Retinal pigment epithelial cell (primary cell): ENCODE data around the gene BMI1.
A peak's percentile ranks its signal among the peaks of the same experiment; 100 is the strongest.

ENCODE experiments used
- DNase-seq: peaks from one replicate; pipeline ENCODE4 v3.0.0-alpha.2; 2010; ENCODE audit warnings: low read depth
- H3K4me3 ChIP-seq: 2 replicates; pipeline ENCODE4 v1.5.1; 2011; ENCODE audit warnings: mild to moderate bottlenecking, low read length, control low read depth, moderate library complexity
- CTCF ChIP-seq: conservative IDR thresholded peaks from 2 replicates; pipeline ENCODE4 v1.5.1; 2011; ENCODE audit warnings: low read depth, low read length, control low read depth, inconsistent platforms

The BMI1 gene

GRCh38 chr10:22333975-22334282 is 13.0 kb downstream of the BMI1 start:
- DNase-seq = no peak
- H3K4me3 ChIP-seq = no peak overlapping the region
- TF ChIP-seq CTCF = no peak

GRCh38 chr10:22334414-22335172 is 13.7 kb downstream of the BMI1 start:
- peak overlapping the region; percentile 40 for H3K4me3 ChIP-seq
- no peak for TF ChIP-seq CTCF
- DNase-seq = no peak

GRCh38 chr10:22335173-22335933 is 14.5 kb downstream of the BMI1 start:
- no peak for TF ChIP-seq CTCF
- no peak for DNase-seq
- peak overlapping the region; percentile 40 for H3K4me3 ChIP-seq

- DNase-seq = no peak
- H3K4me3 ChIP-seq = no peak overlapping the region
- TF ChIP-seq CTCF = no peak
These were observed 17.4 kb downstream of the BMI1 start for GRCh38 chr10:22338185-22338900.

- TF ChIP-seq CTCF = no peak
- no peak for DNase-seq
- H3K4me3 ChIP-seq = no peak overlapping the region
These were observed 18.0 kb downstream of the BMI1 start for GRCh38 chr10:22338931-22339330.

GRCh38 chr10:22339761-22340328 is 18.9 kb downstream of the BMI1 start:
- H3K4me3 ChIP-seq = peak overlapping the region; percentile 73
- no peak for DNase-seq
- TF ChIP-seq CTCF = no peak
